Posterior vena cava (tissue), 2 donors: ENCODE measurements around the gene RETN. TPM values are rescaled to one million over a fixed set of nuclear protein-coding genes. Genes with fewer than 3 reads are reported as not detected.
"Not testable (repeated sequence)": the region's sequence is repeated elsewhere in the genome, so short reads cannot be mapped to it uniquely, and the experiment has no call there.

ENCODE experiments used
- DNase-seq: peaks from one replicate; pipeline ENCODE4 v3.0.0-alpha.2; 2020; ENCODE audit warnings: low spot score
- intact Hi-C, 2 donors: fragments of 100-400 bp; cut with DNase I; formaldehyde crosslinking; loops; one replicate each; pipeline versions ENCODE4 v1.14.1 to v1.14.2; 2022 to 2023
- total RNA-seq, 2 donors: library from RNA; stranded (reverse); fragmentation: NEBNext Ultra II Directional; extraction: Animal tissue kit (Norgen Biotek cat#: 25700); gene quantifications; one replicate each; pipeline ENCODE4 v1.2.1, GENCODE V29; 2021
- donor health status: DM: yes; HTN: yes; CAD: no.
- donor health status: DM: yes; HTN: yes; CAD: no.

Gene RETN
- total RNA-seq, 2 donors from 2014 or later = 1.2 to 2.9 TPM

GRCh38 chr19:7636691-7637373, 32.0 kb upstream of the RETN start, which contains the start of gene STXBP2:
TSS of gene STXBP2 (plus strand) at chr19:7637110. CDS start at chr19:7637150, 40 bp downstream.
- intact Hi-C loops = no loop called here
- DNase-seq = peak; percentile 92

DNA sequence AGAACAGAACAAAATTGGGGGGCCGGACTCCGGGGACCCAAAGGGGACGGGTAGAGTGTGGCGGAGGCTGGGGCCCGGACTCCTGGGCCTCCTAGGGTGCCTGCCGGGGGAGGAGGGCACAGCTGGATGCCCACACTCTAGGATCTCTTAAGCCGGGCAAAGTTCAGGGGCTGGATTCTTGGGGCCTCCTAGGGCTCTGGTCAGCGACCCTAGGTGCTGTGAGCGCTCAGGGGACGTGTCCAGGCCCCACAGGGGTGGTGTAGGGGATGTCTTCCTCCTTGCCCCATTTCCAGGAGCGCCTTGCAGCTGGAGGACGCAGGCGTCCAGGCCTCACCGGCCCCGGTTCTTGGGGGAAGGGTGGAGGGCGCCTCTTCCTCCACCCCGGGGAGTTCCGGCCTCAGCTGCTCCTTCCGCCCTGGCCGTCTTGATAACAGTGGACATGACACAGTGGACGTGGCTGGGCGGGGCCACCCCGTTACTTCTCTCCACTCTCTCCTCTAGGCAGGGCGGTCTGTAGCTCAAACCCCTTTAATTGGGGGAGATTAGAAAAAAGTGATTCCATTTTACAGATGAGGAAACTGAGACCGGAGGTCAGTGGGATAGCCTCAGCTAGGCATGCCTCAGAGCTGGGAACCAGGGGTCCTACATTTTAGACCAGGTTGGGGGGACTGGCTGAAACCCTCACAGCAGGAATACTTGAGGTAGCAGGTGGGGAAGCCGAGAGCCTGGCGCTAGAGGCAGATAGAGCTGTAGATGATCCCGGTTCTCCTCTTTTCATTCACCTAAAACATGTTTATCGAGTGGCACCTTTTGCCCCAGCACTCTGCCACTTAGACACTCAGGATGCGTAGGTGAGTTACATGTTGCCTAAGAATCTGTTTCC, 31.2 kb upstream of the RETN start:
- DNase-seq = peak; percentile 89
- intact Hi-C loops = no loop called here

DNA sequence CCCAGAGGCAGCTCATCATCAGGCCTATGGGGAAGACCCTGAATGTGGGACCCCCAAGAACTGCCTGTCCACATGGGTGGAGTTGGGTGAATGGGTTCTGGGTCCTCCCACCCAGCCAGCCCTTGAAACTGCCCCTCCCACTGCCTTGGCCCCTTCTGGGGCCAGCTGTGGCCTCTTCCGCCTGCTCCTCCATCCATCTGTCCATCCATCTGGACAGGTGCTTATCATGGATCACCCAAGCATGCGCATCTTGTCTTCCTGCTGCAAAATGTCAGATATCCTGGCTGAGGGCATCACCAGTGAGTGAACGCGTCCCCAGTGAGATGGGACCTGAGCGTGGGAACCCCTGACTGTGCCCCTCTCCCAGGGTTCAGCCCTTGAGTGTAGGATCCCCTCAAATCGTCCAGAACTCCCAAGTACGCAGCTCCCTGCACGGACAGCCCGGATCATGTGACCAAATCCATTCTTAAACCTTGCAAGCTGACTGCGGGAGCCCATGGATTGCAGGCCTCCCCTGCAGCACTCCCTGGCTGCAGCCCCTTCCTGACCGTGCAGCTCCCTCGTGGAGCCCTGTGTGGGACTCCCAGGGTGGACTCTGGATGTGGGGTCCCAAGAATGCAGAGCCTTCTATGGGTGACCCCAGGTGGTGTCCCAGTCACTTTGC, 29.9 kb upstream of the RETN start:
- intact Hi-C loops = no loop called here
- DNase-seq = no peak

GRCh38 chr19:7639863-7640348, 28.9 kb upstream of the RETN start:
- no peak for DNase-seq
- intact Hi-C loops = no loop called here

DNA sequence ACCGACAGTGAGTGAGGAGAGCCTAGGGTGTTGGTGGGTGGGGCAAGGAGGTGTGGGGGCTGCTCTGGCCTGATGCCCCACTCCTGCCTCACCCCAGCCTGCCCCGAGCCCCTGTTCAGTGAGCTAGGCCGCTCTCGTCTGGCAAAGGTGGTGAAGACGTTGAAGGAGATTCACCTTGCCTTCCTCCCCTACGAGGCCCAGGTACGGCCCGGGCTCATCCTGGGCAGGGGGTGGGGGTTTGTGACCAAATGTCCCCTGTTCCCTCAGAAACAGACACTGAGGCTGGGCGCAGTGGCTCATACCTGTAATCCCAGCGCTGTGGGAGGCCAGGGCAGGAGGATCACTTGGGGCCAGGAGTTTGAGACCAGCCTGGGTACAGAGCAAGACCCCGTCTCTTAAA, 28.0 kb upstream of the RETN start:
- intact Hi-C loops = no loop called here
- no peak for DNase-seq

DNA sequence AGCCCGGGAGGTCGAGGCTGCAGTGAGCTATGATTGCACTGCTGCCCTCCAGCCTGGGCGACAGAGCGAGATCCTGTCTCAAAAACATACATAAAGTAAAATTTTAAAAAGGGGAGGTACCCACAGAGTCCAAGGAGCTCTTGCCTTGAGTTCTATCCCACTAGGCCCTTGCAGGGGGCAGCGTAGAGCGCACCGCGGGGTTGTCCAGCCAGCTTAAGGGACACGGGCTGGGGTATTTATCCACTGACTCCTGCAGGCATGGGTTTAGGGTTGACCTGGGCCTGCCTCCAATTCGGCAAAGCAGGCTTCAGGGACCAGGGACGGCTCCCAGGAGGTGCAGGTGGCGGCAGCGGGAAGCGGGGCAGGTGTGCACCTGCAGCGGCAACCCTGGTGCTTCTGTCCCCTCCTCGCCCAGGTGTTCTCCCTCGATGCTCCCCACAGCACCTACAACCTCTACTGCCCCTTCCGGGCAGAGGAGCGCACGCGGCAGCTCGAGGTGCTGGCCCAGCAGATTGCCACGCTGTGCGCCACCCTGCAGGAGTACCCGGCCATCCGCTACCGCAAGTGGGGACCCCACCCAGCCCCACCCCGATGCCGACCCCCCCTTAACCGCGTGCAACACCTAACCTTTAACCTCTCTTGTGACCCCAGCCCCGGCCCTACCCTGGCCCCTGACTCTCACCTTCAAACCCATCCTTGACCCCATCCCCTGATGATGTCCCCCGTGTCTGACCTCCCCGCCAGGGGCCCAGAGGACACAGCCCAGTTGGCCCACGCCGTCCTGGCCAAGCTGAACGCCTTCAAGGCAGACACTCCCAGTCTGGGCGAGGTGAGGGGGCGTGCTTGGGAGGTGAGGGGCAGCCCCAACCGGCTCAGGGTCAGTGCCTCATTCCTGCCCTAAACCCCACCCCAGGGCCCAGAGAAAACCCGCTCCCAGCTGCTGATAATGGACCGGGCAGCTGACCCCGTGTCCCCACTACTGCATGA, 27.3 kb upstream of the RETN start:
- DNase-seq = no peak
- intact Hi-C loops = no loop called here

GRCh38 chr19:7642295-7643030, 26.4 kb upstream of the RETN start:
- intact Hi-C loops = no loop called here
- no peak for DNase-seq

DNA sequence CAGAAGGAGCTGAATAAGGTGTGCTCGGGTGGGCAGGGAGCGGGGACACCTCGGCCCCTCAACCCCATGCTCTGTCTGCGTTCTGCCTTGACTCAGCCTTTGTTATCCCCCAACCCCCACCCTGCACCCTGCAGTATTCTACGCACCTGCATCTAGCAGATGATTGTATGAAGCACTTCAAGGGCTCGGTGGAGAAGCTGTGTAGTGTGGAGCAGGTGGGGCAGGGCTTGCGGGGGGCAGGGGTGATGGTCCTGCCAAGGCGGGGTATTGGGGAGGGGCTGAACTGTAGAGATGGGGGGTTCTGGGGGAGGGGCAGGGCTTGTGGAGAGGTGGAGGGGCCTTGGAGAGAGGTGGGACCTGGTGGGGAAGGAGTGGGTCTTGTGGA, 25.8 kb upstream of the RETN start:
- no peak for DNase-seq
- intact Hi-C loops = no loop called here

DNA sequence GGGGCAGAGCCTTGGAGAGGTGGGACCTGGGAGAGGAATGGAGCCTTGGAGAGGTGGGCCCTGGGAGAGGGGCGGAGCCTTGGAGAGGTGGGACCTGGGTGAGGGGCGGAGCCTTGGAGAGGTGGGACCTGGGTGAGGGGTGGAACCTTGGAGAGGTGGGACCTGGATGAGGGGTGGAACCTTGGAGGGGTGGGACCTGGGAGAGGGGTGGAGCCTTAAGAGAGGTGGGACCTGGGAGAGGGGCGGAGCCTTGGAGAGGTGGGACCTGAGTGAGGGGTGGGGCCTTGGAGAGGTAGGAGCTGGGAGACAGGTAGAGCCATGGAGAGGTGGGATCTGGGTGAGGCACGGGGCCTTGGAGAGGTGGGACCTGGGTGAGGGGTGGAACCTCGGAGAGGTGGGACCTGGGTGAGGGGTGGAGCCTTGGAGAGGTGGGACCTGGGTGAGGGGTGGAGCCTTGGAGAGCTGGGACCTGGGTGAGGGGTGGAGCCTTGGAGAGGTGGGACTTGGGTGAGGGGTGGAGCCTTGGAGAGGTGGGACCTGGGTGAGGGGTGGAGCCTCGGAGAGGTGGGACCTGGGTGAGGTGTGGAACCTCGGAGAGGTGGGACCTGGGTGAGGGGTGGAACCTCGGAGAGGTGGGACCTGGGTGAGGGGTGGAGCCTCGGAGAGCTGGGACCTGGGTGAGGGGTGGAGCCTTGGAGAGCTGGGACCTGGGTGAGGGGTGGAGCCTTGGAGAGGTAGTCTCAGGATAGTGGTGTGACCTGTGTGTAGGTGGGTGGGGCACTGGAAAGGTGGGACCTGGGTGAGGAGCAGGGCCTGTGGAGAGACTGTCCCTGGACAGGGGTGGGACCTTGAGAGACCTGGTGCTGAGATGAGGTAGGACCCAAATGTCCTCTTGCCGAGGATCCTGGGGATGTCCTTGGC, 25.0 kb upstream of the RETN start:
- DNase-seq, intact Hi-C loops: not testable (repeated sequence)

DNA sequence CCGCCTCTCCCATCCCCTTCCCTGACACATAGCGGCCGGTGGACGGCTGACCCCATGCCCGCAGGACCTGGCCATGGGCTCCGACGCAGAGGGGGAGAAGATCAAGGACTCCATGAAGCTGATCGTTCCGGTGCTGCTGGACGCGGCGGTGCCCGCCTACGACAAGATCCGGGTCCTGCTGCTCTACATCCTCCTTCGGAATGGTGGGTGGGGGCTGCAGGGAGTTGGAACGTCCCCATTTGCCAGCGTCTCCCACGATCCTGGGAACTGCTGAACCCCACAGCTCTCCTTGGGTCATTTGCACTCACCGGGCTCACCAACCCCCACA, 24.3 kb upstream of the RETN start:
- DNase-seq = no peak
- intact Hi-C loops = no loop called here

- intact Hi-C loops = no loop called here
- DNase-seq = no peak
Measured at GRCh38 chr19:7645163-7645562, 23.7 kb upstream of the RETN start.

- intact Hi-C loops = no loop called here
Measured at GRCh38 chr19:7645656-7646425, 23.0 kb upstream of the RETN start.

GRCh38 chr19:7646426-7646700, 22.5 kb upstream of the RETN start:
- intact Hi-C loops = no loop called here
- no peak for DNase-seq

More at GRCh38 chr19:7645656-7646425, 23.0 kb upstream of the RETN start:
- no peak for DNase-seq

GRCh38 chr19:7647156-7647555, 21.7 kb upstream of the RETN start:
- intact Hi-C loops = no loop called here
- DNase-seq = no peak

- DNase-seq = no peak
- intact Hi-C loops = no loop called here
Measured at GRCh38 chr19:7648265-7649014, 20.4 kb upstream of the RETN start.

- DNase-seq = no peak
- intact Hi-C loops = loop anchor here in 1 of 2 donors (5.0 kb wide), 1 partner anchor 152 kb away; no protein-coding TSS in a partner anchor
Measured at GRCh38 chr19:7650148-7650547, 18.7 kb upstream of the RETN start.
